DMS114 treated with DMSO at 0.1 percent for 48 hours (cell line): Measurements from ENCODE around the gene CCS.
"Not testable (repeated sequence)": the region's sequence is repeated elsewhere in the genome, so short reads cannot be mapped to it uniquely, and the experiment has no call there.

Experiments used
- DNase-seq: peaks from one replicate; lab custom pipeline; 2025; ENCODE audit not compliant: unreplicated experiment; lab: John Stamatoyannopoulos, UW

The CCS gene

GRCh38 chr11:66625041-66625751 is 32.2 kb downstream of the CCS start:
- no peak for DNase-seq

GRCh38 chr11:66625752-66626149 is 32.8 kb downstream of the CCS start:
- DNase-seq, result no peak

GRCh38 chr11:66626382-66626781 is 33.4 kb downstream of the CCS start:
- DNase-seq, result no peak

GRCh38 chr11:66626926-66627325 is 33.9 kb downstream of the CCS start:
- no peak for DNase-seq

GRCh38 chr11:66628061-66628603 is 35.1 kb downstream of the CCS start:
- DNase-seq, result no peak

GRCh38 chr11:66629356-66629755 is 36.4 kb downstream of the CCS start:
- DNase-seq, result no peak

GRCh38 chr11:66631883-66632282 is 38.9 kb downstream of the CCS start:
- DNase-seq, result no peak

- no peak for DNase-seq
Observed at GRCh38 chr11:66632952-66633351, 40.0 kb downstream of the CCS start.

- no peak for DNase-seq
Observed at GRCh38 chr11:66636411-66636810, 43.4 kb downstream of the CCS start.

- DNase-seq, result peak; percentile 49
Observed at GRCh38 chr11:66637557-66638176, 44.7 kb downstream of the CCS start.

GRCh38 chr11:66638177-66639065 is 45.4 kb downstream of the CCS start, which contains the start of gene RBM4:
TSS of gene RBM4 (plus strand) at chr11:66638703. CDS start at chr11:66639712, 1,009 bp downstream.
- peak; percentile 100 for DNase-seq

- no peak for DNase-seq
Observed at GRCh38 chr11:66639066-66639813, 46.3 kb downstream of the CCS start.

GRCh38 chr11:66639814-66640340 is 46.9 kb downstream of the CCS start:
- not testable (repeated sequence) for DNase-seq

- DNase-seq, result no peak
Observed at GRCh38 chr11:66641834-66642233, 48.8 kb downstream of the CCS start.

GRCh38 chr11:66643745-66644437 is 50.9 kb downstream of the CCS start:
- DNase-seq, result no peak

GRCh38 chr11:66646828-66647227 is 53.8 kb downstream of the CCS start:
- no peak for DNase-seq

- DNase-seq, result no peak
Observed at GRCh38 chr11:66649903-66650302, 56.9 kb downstream of the CCS start.

GRCh38 chr11:66651016-66651415 is 58.0 kb downstream of the CCS start:
- DNase-seq, result no peak

GRCh38 chr11:66652651-66653050 is 59.7 kb downstream of the CCS start:
- no peak for DNase-seq

GRCh38 chr11:66653123-66653522 is 60.1 kb downstream of the CCS start:
- no peak for DNase-seq
